Kidney capillary endothelial cell (primary cell): ENCODE data around the gene TNIP2.
"Not testable (repeated sequence)": the region's sequence is repeated elsewhere in the genome, so short reads cannot be mapped to it uniquely, and the experiment has no call there.

Experiments used
- DNase-seq: peaks from one replicate; pipeline ENCODE4 v3.0.0-alpha.2; 2018; ENCODE audit warnings: low spot score

The TNIP2 gene

GRCh38 chr4:2743518-2744445 is 12.4 kb downstream of the TNIP2 start:
- DNase-seq: no peak

- no peak for DNase-seq
These were observed 13.2 kb downstream of the TNIP2 start for GRCh38 chr4:2742823-2743517.

- DNase-seq: no peak
These were observed 13.9 kb downstream of the TNIP2 start for GRCh38 chr4:2742081-2742822.

- DNase-seq: no peak
These were observed 14.5 kb downstream of the TNIP2 start for GRCh38 chr4:2741626-2742025.

GRCh38 chr4:2738296-2738695 is 17.8 kb downstream of the TNIP2 start:
- not testable (repeated sequence) for DNase-seq

- no peak for DNase-seq
These were observed 20.3 kb downstream of the TNIP2 start for GRCh38 chr4:2735869-2736268.

GRCh38 chr4:2734612-2735011 is 21.5 kb downstream of the TNIP2 start:
- no peak for DNase-seq

GRCh38 chr4:2733844-2734574 is 22.1 kb downstream of the TNIP2 start:
- no peak for DNase-seq

GRCh38 chr4:2733001-2733843 is 22.9 kb downstream of the TNIP2 start:
- no peak for DNase-seq

GRCh38 chr4:2732526-2732925 is 23.6 kb downstream of the TNIP2 start:
- no peak for DNase-seq

GRCh38 chr4:2731907-2732317 is 24.2 kb downstream of the TNIP2 start:
- DNase-seq: no peak

GRCh38 chr4:2729533-2729875 is 26.6 kb downstream of the TNIP2 start:
- DNase-seq: no peak

- DNase-seq: no peak
These were observed 27.2 kb downstream of the TNIP2 start for GRCh38 chr4:2728806-2729532.

GRCh38 chr4:2728221-2728620 is 27.9 kb downstream of the TNIP2 start:
- DNase-seq: no peak

- DNase-seq: not testable (repeated sequence)
These were observed 29.3 kb downstream of the TNIP2 start for GRCh38 chr4:2726881-2727280.

- no peak for DNase-seq
These were observed 30.8 kb downstream of the TNIP2 start for GRCh38 chr4:2725380-2725779.

- DNase-seq: no peak
These were observed 32.4 kb downstream of the TNIP2 start for GRCh38 chr4:2723751-2724150.

GRCh38 chr4:2722033-2722432 is 34.1 kb downstream of the TNIP2 start:
- DNase-seq: no peak

- DNase-seq: no peak
These were observed 34.5 kb downstream of the TNIP2 start for GRCh38 chr4:2721586-2721985.

- DNase-seq: no peak
These were observed 39.9 kb downstream of the TNIP2 start for GRCh38 chr4:2716236-2716635.
